ENCODE data around the gene CHIC2. TPM values are rescaled to one million over a fixed set of nuclear protein-coding genes. Genes with fewer than 3 reads are reported as not detected.

CHIC2 gene
- total and polyA plus RNA-seq, 2 of the 4 experiments (the other 2 are of a cell fraction), result 20.4 to 26.3 TPM

GRCh38 chr4:53986062-53986461, 78.3 kb downstream of the CHIC2 start:
- H3K4ac ChIP-seq (ENCODE audit: low read depth, low read length), result no peak overlapping the region
- intact Hi-C loops (cut with micrococcal nuclease), result no loop called here
- no peak overlapping the region for H3K56ac ChIP-seq (ENCODE audit: extremely low read depth, insufficient read depth, low read length)
- peaks cover 10% of the 10 kb centered on the region for H3K9me1 ChIP-seq (ENCODE audit: insufficient read depth, low read length)
- dilution Hi-C loops (cut with HindIII; ENCODE audit: low sequenced_read_pairs, unreplicated experiment), result no loop called here
- no peaks in the 10 kb centered on the region for H4K20me1 ChIP-seq (ENCODE audit: insufficient read depth, low read length)
- H3K79me1 ChIP-seq (ENCODE audit: low read depth in 1 of 2, low read length in 2 of 2), result peaks cover 0 to 13% of the 10 kb centered on the region in 2 experiments; a peak in 2 of 4 replicates
- no peak overlapping the region for H2BK5ac ChIP-seq (ENCODE audit: low read depth, low read length, poor library complexity, severe bottlenecking)
- H3K9ac ChIP-seq (ENCODE audit: low read depth, low read length), result no peak overlapping the region
- no peak overlapping the region for H2AK9ac ChIP-seq (replicated peaks; ENCODE audit: low read depth, low read length, poor library complexity)
- peak overlapping the region; percentile 39; the same call in 1 of the 2 replicates for H3K18ac ChIP-seq (ENCODE audit: low read depth, low read length)
- no peak overlapping the region for H3K4me3 ChIP-seq (ENCODE audit: insufficient read depth, low read depth, low read length)
- H3K14ac ChIP-seq (replicated peaks; ENCODE audit: low read depth, low read length), result no peak overlapping the region; the same call in 1 of the 2 replicates
- H2BK120ac ChIP-seq (ENCODE audit: low read depth, low read length), result no peak overlapping the region
- H4K8ac ChIP-seq (ENCODE audit: low read depth in 2 of 2, low read length in 2 of 2), result no peak overlapping the region
- H2BK15ac ChIP-seq (ENCODE audit: low read depth, low read length), result no peak overlapping the region
- no peaks in the 10 kb centered on the region for H3K36me3 ChIP-seq (ENCODE audit: control insufficient read depth, insufficient read depth, low read length)
- H3K9me3 ChIP-seq (ENCODE audit: control insufficient read depth, insufficient read depth, low read length), result no peaks in the 10 kb centered on the region
- ATAC-seq (ENCODE audit: low read depth) (0 out of 2 replicates have a peak, but pooled peaks have one; percentile 29), DNase-seq (no peak)
- H2AFZ ChIP-seq (replicated peaks; ENCODE audit: low read length, poor library complexity), result no peak overlapping the region
- H4K91ac ChIP-seq (ENCODE audit: insufficient read depth, low read depth, low read length), result no peak overlapping the region
- H4K5ac ChIP-seq (ENCODE audit: low read depth, low read length), result peak overlapping the region; percentile 31; the same call in 1 of the 2 replicates
- CTCF ChIA-PET, result interaction anchor here (1.6 kb wide), 1 partner anchor 77 kb away, joined by 3 read pairs; no protein-coding TSS in a partner anchor
- H3K27ac ChIP-seq (ENCODE audit: insufficient read depth, low read length), result no peak overlapping the region
- H3K23ac ChIP-seq (ENCODE audit: low read depth, low read length), result no peak overlapping the region
- in situ Hi-C loops (cut with MboI; ENCODE audit: low sequenced_read_pairs), result no loop called here
- POLR2A ChIA-PET (ENCODE audit: unreplicated experiment), result no interaction called here
- H2AK5ac ChIP-seq (ENCODE audit: low read depth, low read length), result no peak overlapping the region
- no peak overlapping the region for H2BK20ac ChIP-seq (ENCODE audit: low read depth, low read length)
- H3K27me3 ChIP-seq (ENCODE audit: control insufficient read depth, insufficient read depth, low read length), result no peaks in the 10 kb centered on the region
- BruUV-seq (replicated peaks), result no TSS peak
- peaks cover 5% of the 10 kb centered on the region; the same call in 1 of the 2 replicates for H3K4me1 ChIP-seq (ENCODE audit: control insufficient read depth, insufficient read depth, low read length)
- no peak overlapping the region for H3K4me2 ChIP-seq (ENCODE audit: low read depth, low read length)
- no peak for TF ChIP-seq RAD21 (IDR thresholded peaks at IDR 0.05; ENCODE audit: low read length)
- no peak for TF ChIP-seq NFE2L2 (IDR thresholded peaks at IDR 0.05; ENCODE audit: low read depth, low read length)
- no peak for TF ChIP-seq BHLHE40 (IDR thresholded peaks at IDR 0.05; ENCODE audit: low read depth, low read length)
- TF ChIP-seq CHD1 (IDR thresholded peaks at IDR 0.05; ENCODE audit: low read depth, low read length), result no peak
- no peak for TF ChIP-seq USF2 (IDR thresholded peaks at IDR 0.05; ENCODE audit: low read depth, low read length)
- no peak for TF ChIP-seq MAFK (IDR thresholded peaks at IDR 0.05; ENCODE audit: low read depth, low read length)
- no peak for TF ChIP-seq POLR2A (IDR thresholded peaks at IDR 0.05; ENCODE audit: low read depth, low read length)
- TF ChIP-seq ELK1 (IDR thresholded peaks at IDR 0.05; ENCODE audit: borderline replicate concordance, low read depth, low read length), result no peak
- no peak for TF ChIP-seq FOS (IDR thresholded peaks at IDR 0.05; ENCODE audit: low read depth, low read length)
